Adrenal gland (tissue), 12 donors: ENCODE results near the gene PRRC2B. TPM values are rescaled to one million over a fixed set of nuclear protein-coding genes. Genes with fewer than 3 reads are reported as not detected.

ENCODE experiments used
- DNase-seq, 7 donors: peaks; one replicate each; pipeline ENCODE4 v3.0.0-alpha.2; 2019 to 2020
- H3K27ac ChIP-seq, 5 donors: fragments of 200-600 bp; sonication (generic) in 4 of 5; 1 replicate in 3 of 5; 2 replicates in 2 of 5; pipeline versions ENCODE4 v1.5.1 to v1.8.0; 2016 to 2020; ENCODE audit warnings: mild to moderate bottlenecking in 1 of 5
- H3K27me3 ChIP-seq: fragments of 200-600 bp; 2 replicates; pipeline ENCODE4 v1.8.0; 2021
- H3K36me3 ChIP-seq, 2 donors: fragments of 200-600 bp; replicated peaks in 1 of 2; 1 replicate in 1 of 2; 2 replicates in 1 of 2; pipeline versions ENCODE4 v1.5.1 to v1.8.0; 2018 to 2022
- H3K4me1 ChIP-seq, 2 donors: fragments of 200-600 bp; replicated peaks in 1 of 2; 1 replicate in 1 of 2; 2 replicates in 1 of 2; pipeline versions ENCODE4 v1.5.1 to v1.8.0; 2018 to 2021
- H3K4me3 ChIP-seq, 4 donors: fragments of 200-600 bp; sonication (generic) in 3 of 4; one replicate each; pipeline ENCODE4 v1.5.1; 2016 to 2018
- H3K9me3 ChIP-seq, 3 donors: fragments of 200-600 bp; sonication (generic) in 1 of 3; replicated peaks in 1 of 3; 1 replicate in 2 of 3; 2 replicates in 1 of 3; pipeline versions ENCODE4 v1.5.1 to v1.8.0; 2016 to 2021
- CTCF ChIP-seq, 6 experiments: fragments of 450-650 bp in 4 of 6; fragments of 200-600 bp in 2 of 6; sonication (generic) in 1 of 6; IDR thresholded peaks; 1 replicate in 5 of 6; 2 replicates in 1 of 6; pipeline versions ENCODE4 v1.5.1 to v1.8.0; 2016 to 2021; ENCODE audit warnings: antibody characterized with exemption in 6 of 6, mild to moderate bottlenecking in 2 of 6, moderate library complexity in 1 of 6
- POLR2A ChIP-seq, 2 donors: fragments of 450-650 bp; IDR thresholded peaks; one replicate each; pipeline ENCODE4 v1.6.1; 2017; ENCODE audit warnings: antibody characterized with exemption in 2 of 2, mild to moderate bottlenecking in 2 of 2, moderate library complexity in 1 of 2
- WGBS, 4 donors: extraction: QIAGEN DNeasy Blood & Tissue Kit in 2 of 4; methylation state at CpG; one replicate each; pipeline versions ENCODE4 v1.1.5 to v1.1.7; 2013 to 2017; 5-methylcytosine and 5-hydroxymethylcytosine counted together
- intact Hi-C, 2 donors: fragments of 100-400 bp; cut with DNase I; formaldehyde crosslinking; loops; one replicate each; pipeline versions ENCODE4 v1.14.1 to v1.15.0; 2022 to 2023
- polyA plus RNA-seq, 3 donors: library from polyadenylated mRNA; stranded (reverse); fragments of 200-250 nt in 2 of 3; fragments of 350-450 nt in 1 of 3; fragmentation: Illumina TruSeq in 1 of 3; extraction: RNeasy Lipid Tissue Mini Kit (QIAGEN cat#74804) in 1 of 3; gene quantifications; one replicate each; pipeline ENCODE4 v1.2.3, GENCODE V29; 2013 to 2014
- total RNA-seq, 9 donors: library from RNA; depleted of rRNA in 4 of 9; stranded (reverse); fragments of >200 nt in 4 of 9; fragments of 120-200 nt in 1 of 9; fragmentation: NEBNext Ultra II Directional in 1 of 9; extraction: Animal tissue kit (Norgen Biotek cat#: 25700) in 1 of 9; gene quantifications; one replicate each; pipeline versions ENCODE4 v1.1.0 to v1.2.4, GENCODE V29; 2013 to 2023
- donor health status: healthy with polysubstance abuse.
- donor health status: Bipolar disorder and iron deficiency.
- donor health status: DM: yes; HTN: yes; CAD: no.
- donor health status: DM: no; HTN: no; CAD: no.
- donor health status: DM: no; HTN: no; CAD: no.
- donor health status: DM: yes; HTN: yes; CAD: no.

The PRRC2B gene
- total and polyA plus RNA-seq, 12 donors = 42.3 to 255 (median 145) TPM

GRCh38 chr9:131517761-131518190 lies 123.9 kb downstream of the PRRC2B start:
- Histone ChIP-seq H3K4me1 (no peaks in the 10 kb centered on the region), H3K27ac (peak overlapping the region in 1 of 5 donors; percentile 0), H3K9me3 (no peaks in the 10 kb centered on the region), H3K36me3 (peaks cover 0 to 74% of the 10 kb centered on the region in 2 donors), H3K27me3 (no peaks in the 10 kb centered on the region), H3K4me3 (no peak overlapping the region)
- 60 to 94% (median 77%) methylated on average over 4 to 11 of the region's 11 CpGs for WGBS, 4 donors
- DNase-seq = peak in 5 of 7 donors; percentile 55 to 70 (median 62)
- intact Hi-C loops = no loop called here
- no peak for TF ChIP-seq CTCF (IDR thresholded peaks at IDR 0.05)
- TF ChIP-seq POLR2A (IDR thresholded peaks at IDR 0.05) = no peak

GRCh38 chr9:131518553-131518952 lies 124.7 kb downstream of the PRRC2B start:
- 95 to 98% (median 96%) methylated on average over 20 of the region's 20 CpGs for WGBS, 4 donors
- Histone ChIP-seq H3K9me3 (no peaks in the 10 kb centered on the region), H3K27me3 (no peaks in the 10 kb centered on the region), H3K36me3 (peaks cover 0 to 74% of the 10 kb centered on the region in 2 donors), H3K4me1 (no peaks in the 10 kb centered on the region), H3K27ac (no peak overlapping the region), H3K4me3 (no peak overlapping the region)
- TF ChIP-seq POLR2A (IDR thresholded peaks at IDR 0.05) (no peak), CTCF (IDR thresholded peaks at IDR 0.05) (no peak)
- intact Hi-C loops = no loop called here
- DNase-seq = no peak

GRCh38 chr9:131520503-131520902 lies 126.6 kb downstream of the PRRC2B start:
- no peak for DNase-seq

GRCh38 chr9:131521203-131521602 lies 127.3 kb downstream of the PRRC2B start:
- WGBS, 4 donors = 91 to 97% (median 93%) methylated on average over 10 of the region's 10 CpGs
- Histone ChIP-seq H3K4me1 (no peaks in the 10 kb centered on the region), H3K9me3 (no peaks in the 10 kb centered on the region), H3K27me3 (no peaks in the 10 kb centered on the region), H3K4me3 (no peak overlapping the region), H3K36me3 (peaks cover 0 to 85% of the 10 kb centered on the region in 2 donors), H3K27ac (no peak overlapping the region)
- intact Hi-C loops = no loop called here
- no peak for DNase-seq
- TF ChIP-seq CTCF (IDR thresholded peaks at IDR 0.05) (no peak), POLR2A (IDR thresholded peaks at IDR 0.05) (no peak)

More at GRCh38 chr9:131520503-131520902, 126.6 kb downstream of the PRRC2B start:
- H3K27ac ChIP-seq = no peak overlapping the region
- no peaks in the 10 kb centered on the region for H3K27me3 ChIP-seq
- no peak overlapping the region for H3K4me3 ChIP-seq
- WGBS, 4 donors = 80 to 85% (median 82%) methylated on average over 16 of the region's 16 CpGs
- H3K9me3 ChIP-seq = no peaks in the 10 kb centered on the region
- H3K4me1 ChIP-seq = no peaks in the 10 kb centered on the region
- H3K36me3 ChIP-seq = peaks cover 0 to 79% of the 10 kb centered on the region in 2 donors
- intact Hi-C loops = no loop called here
- no peak for TF ChIP-seq POLR2A (IDR thresholded peaks at IDR 0.05)
- TF ChIP-seq CTCF (IDR thresholded peaks at IDR 0.05) = no peak
